ENCODE results near the gene IGFBP4. TPM values are rescaled to one million over a fixed set of nuclear protein-coding genes. Genes with fewer than 3 reads are reported as not detected.

Gene IGFBP4
- total and polyA plus RNA-seq, 2 of the 13 experiments (the other 11 are each of a cell fraction or from before 2014, with no cell fraction given), result 4.1 to 49.0 TPM

- Histone ChIP-seq H3K4me1 (ENCODE audit: insufficient read depth, low read length) (peaks cover 24% of the 10 kb centered on the region), H2AFZ (ENCODE audit: low read length) (no peak overlapping the region), H3K79me2 (ENCODE audit: insufficient read depth, low read length) (no peaks in the 10 kb centered on the region), H3K36me3 (replicated peaks in 1 of 2; ENCODE audit: control insufficient read depth in 1 of 2, insufficient read depth in 2 of 2, low read length in 2 of 2) (no peaks in the 10 kb centered on the region), H3K27me3 (ENCODE audit: control insufficient read depth in 1 of 2, insufficient read depth in 2 of 2, low read length in 2 of 2) (no peaks in the 10 kb centered on the region), H3K4me2 (ENCODE audit: low read depth, low read length) (no peak overlapping the region), H4K20me1 (ENCODE audit: insufficient read depth, low read length) (no peaks in the 10 kb centered on the region), H3K27ac (ENCODE audit: extremely low read length, insufficient read depth, low read length) (no peak overlapping the region), H3K9ac (ENCODE audit: insufficient read depth, low read depth, low read length) (no peak overlapping the region), H3K9me3 (ENCODE audit: low read length) (no peaks in the 10 kb centered on the region), H3K4me3 (replicated peaks in 1 of 3; ENCODE audit: insufficient read depth in 1 of 3, low read depth in 2 of 3, low read length in 3 of 3) (no peak overlapping the region)
- no peak for ATAC-seq
- FAIRE-seq, result no peak
- WGBS (ENCODE audit: low lambda C conversion rate), result 82% methylated on average over 2 of the region's 2 CpGs
- CTCF ChIA-PET (ENCODE audit: low intra/inter-chr PET ratio, low total read pairs), result no interaction called here
- POLR2A ChIA-PET, result no interaction called here
- TF ChIP-seq ELK4 (CRISPR knock-in tag; IDR thresholded peaks at IDR 0.05; ENCODE audit: borderline replicate concordance) (no peak), ZNF883 (CRISPR knock-in tag; IDR thresholded peaks at IDR 0.05; ENCODE audit: not compliant biosample characterization) (no peak), ZNF451 (CRISPR knock-in tag; IDR thresholded peaks at IDR 0.05) (no peak), ZNF782 (CRISPR knock-in tag; IDR thresholded peaks at IDR 0.05; ENCODE audit: borderline replicate concordance) (no peak), ZNF263 (CRISPR knock-in tag; IDR thresholded peaks at IDR 0.05) (no peak)
- BruUV-seq (replicated peaks), result no TSS peak
- DNase-seq (ENCODE audit: low spot score), result no peak
- in situ Hi-C loops (cut with HindIII; ENCODE audit: extremely low pct_ligation_motif_present, low pct_unique_long_range_greater_than_20kb), result no loop called here
- intact Hi-C loops (cut with micrococcal nuclease; ENCODE audit: unreplicated experiment), result no loop called here
These were observed 47.7 kb downstream of the IGFBP4 start for GRCh38 chr17:40490982-40491381.

GRCh38 chr17:40491486-40491885 lies 48.2 kb downstream of the IGFBP4 start:
- H3K4me3 ChIP-seq (replicated peaks in 1 of 3; ENCODE audit: insufficient read depth in 1 of 3, low read depth in 2 of 3, low read length in 3 of 3), result no peak overlapping the region
- 86% methylated on average over 5 of the region's 7 CpGs for WGBS (ENCODE audit: low lambda C conversion rate)
- no peaks in the 10 kb centered on the region for H3K27me3 ChIP-seq (ENCODE audit: control insufficient read depth in 1 of 2, insufficient read depth in 2 of 2, low read length in 2 of 2)
- H3K79me2 ChIP-seq (ENCODE audit: insufficient read depth, low read length), result no peaks in the 10 kb centered on the region
- no peak overlapping the region for H3K4me2 ChIP-seq (ENCODE audit: low read depth, low read length)
- DNase-seq (ENCODE audit: low spot score), result no peak
- H3K36me3 ChIP-seq (replicated peaks in 1 of 2; ENCODE audit: control insufficient read depth in 1 of 2, insufficient read depth in 2 of 2, low read length in 2 of 2), result no peaks in the 10 kb centered on the region
- no TSS peak for BruUV-seq (replicated peaks)
- no peak overlapping the region for H3K9ac ChIP-seq (ENCODE audit: insufficient read depth, low read depth, low read length)
- H3K27ac ChIP-seq (ENCODE audit: extremely low read length, insufficient read depth, low read length), result no peak overlapping the region
- POLR2A ChIA-PET, result no interaction called here
- no peak for FAIRE-seq
- no peak for ATAC-seq
- TF ChIP-seq KMT2A (CRISPR knock-in tag; IDR thresholded peaks at IDR 0.05), result no peak
- intact Hi-C loops (cut with micrococcal nuclease; ENCODE audit: unreplicated experiment) (no loop called here), in situ Hi-C loops (cut with HindIII; ENCODE audit: extremely low pct_ligation_motif_present, low pct_unique_long_range_greater_than_20kb) (no loop called here)
- no peaks in the 10 kb centered on the region for H3K9me3 ChIP-seq (ENCODE audit: low read length)
- H2AFZ ChIP-seq (ENCODE audit: low read length), result no peak overlapping the region
- H3K4me1 ChIP-seq (ENCODE audit: insufficient read depth, low read length), result peaks cover 24% of the 10 kb centered on the region
- H4K20me1 ChIP-seq (ENCODE audit: insufficient read depth, low read length), result no peaks in the 10 kb centered on the region
- CTCF ChIA-PET (ENCODE audit: low intra/inter-chr PET ratio, low total read pairs), result no interaction called here

Data from HepG2 (cell line).